CD14-positive monocyte (primary cell): ENCODE measurements around the gene PRKG2. TPM values are rescaled to one million over a fixed set of nuclear protein-coding genes. Genes with fewer than 3 reads are reported as not detected.

Experiments
- DNase-seq, 3 donors: peaks; one replicate each; pipeline ENCODE4 v3.0.0-alpha.2; 2011 to 2022
- H2AFZ ChIP-seq: 2 replicates; pipeline ENCODE4 v1.6.0; 2012; ENCODE audit warnings: mild to moderate bottlenecking, low read depth, low read length, inconsistent platforms; ENCODE audit not compliant: insufficient read depth, poor library complexity, severe bottlenecking
- H3K27ac ChIP-seq, 2 donors: 1 replicate in 1 of 2; 2 replicates in 1 of 2; pipeline ENCODE4 v1.5.1; 2012 to 2013; ENCODE audit warnings: low read length in 2 of 2, control low read depth in 1 of 2, inconsistent platforms in 1 of 2, low read depth in 1 of 2, mild to moderate bottlenecking in 1 of 2
- H3K27me3 ChIP-seq, 2 donors: one replicate each; pipeline versions ENCODE4 v1.6.0 to v1.6.1; 2011 to 2013; ENCODE audit warnings: low read length in 2 of 2; ENCODE audit not compliant: control insufficient read depth in 2 of 2, insufficient read depth in 2 of 2
- H3K36me3 ChIP-seq, 2 donors: replicated peaks in 1 of 2; 1 replicate in 1 of 2; 2 replicates in 1 of 2; pipeline versions ENCODE4 v1.5.1 to v1.6.1; 2012 to 2013; ENCODE audit warnings: low read length in 2 of 2, control low read depth in 1 of 2, inconsistent platforms in 1 of 2, mild to moderate bottlenecking in 1 of 2; ENCODE audit not compliant: insufficient read depth in 2 of 2, control insufficient read depth in 1 of 2
- H3K4me1 ChIP-seq, 2 donors: 1 replicate in 1 of 2; 2 replicates in 1 of 2; pipeline versions ENCODE4 v1.5.1 to v1.6.1; 2012 to 2013; ENCODE audit warnings: low read length in 2 of 2, control low read depth in 1 of 2, inconsistent platforms in 1 of 2, mild to moderate bottlenecking in 1 of 2, moderate library complexity in 1 of 2; ENCODE audit not compliant: insufficient read depth in 2 of 2, control insufficient read depth in 1 of 2
- H3K4me2 ChIP-seq: replicated peaks from 2 replicates; pipeline ENCODE3; 2012; ENCODE audit warnings: low read length, moderate library complexity, mild to moderate bottlenecking; ENCODE audit not compliant: poor library complexity, severe bottlenecking; ENCODE audit errors: extremely low read depth
- H3K4me3 ChIP-seq, 3 experiments: fragments of 200-600 bp in 1 of 3; sonication (generic) in 1 of 3; replicated peaks in 1 of 3; 1 replicate in 2 of 3; 2 replicates in 1 of 3; pipeline ENCODE4 v1.5.1; 2011 to 2013; ENCODE audit warnings: low read length in 3 of 3, mild to moderate bottlenecking in 3 of 3, control low read depth in 2 of 3, low read depth in 2 of 3, inconsistent platforms in 1 of 3, moderate library complexity in 1 of 3
- H3K79me2 ChIP-seq: 2 replicates; pipeline ENCODE4 v1.6.0; 2012; ENCODE audit warnings: mild to moderate bottlenecking, control low read depth, inconsistent platforms, low read length, moderate library complexity; ENCODE audit not compliant: insufficient read depth
- H3K9ac ChIP-seq: 2 replicates; pipeline ENCODE4 v1.6.0; 2017; ENCODE audit warnings: low read length, mild to moderate bottlenecking; ENCODE audit not compliant: insufficient read depth, poor library complexity, severe bottlenecking
- H3K9me3 ChIP-seq, 2 donors: replicated peaks in 1 of 2; 1 replicate in 1 of 2; 2 replicates in 1 of 2; pipeline versions ENCODE4 v1.5.1 to v1.6.1; 2012 to 2013; ENCODE audit warnings: low read length in 2 of 2, control low read depth in 1 of 2; ENCODE audit not compliant: control insufficient read depth in 1 of 2, insufficient read depth in 1 of 2
- H4K20me1 ChIP-seq: 2 replicates; pipeline ENCODE4 v1.6.0; 2012; ENCODE audit warnings: mild to moderate bottlenecking, low read length, control low read depth, moderate library complexity; ENCODE audit not compliant: insufficient read depth
- H3K27ac Mint-ChIP-seq, 7 donors: one replicate each; pipeline ENCODE4 v1.8.0; 2020; ENCODE audit warnings: mild to moderate bottlenecking in 7 of 7, mixed read lengths in 7 of 7, moderate library complexity in 6 of 7, inconsistent platforms in 2 of 7
- H3K27me3 Mint-ChIP-seq, 3 donors: one replicate each; pipeline ENCODE4 v1.8.0; 2021 to 2022; ENCODE audit warnings: low read depth in 3 of 3, mild to moderate bottlenecking in 3 of 3, mixed read lengths in 3 of 3, moderate library complexity in 3 of 3, inconsistent platforms in 1 of 3
- H3K36me3 Mint-ChIP-seq, 2 donors: one replicate each; pipeline ENCODE4 v1.8.0; 2020; ENCODE audit warnings: mixed read lengths in 2 of 2, inconsistent platforms in 1 of 2, mild to moderate bottlenecking in 1 of 2
- H3K4me1 Mint-ChIP-seq: one replicate; pipeline ENCODE4 v1.8.0; 2020; ENCODE audit warnings: mild to moderate bottlenecking, mixed read lengths
- H3K4me3 Mint-ChIP-seq, 2 donors: one replicate each; pipeline ENCODE4 v1.8.0; 2020; ENCODE audit warnings: mild to moderate bottlenecking in 2 of 2, mixed read lengths in 2 of 2, moderate library complexity in 1 of 2
- H3K9me3 Mint-ChIP-seq, 7 donors: one replicate each; pipeline ENCODE4 v1.8.0; 2020 to 2022; ENCODE audit warnings: mixed read lengths in 7 of 7, mild to moderate bottlenecking in 6 of 7, moderate library complexity in 6 of 7, inconsistent platforms in 2 of 7
- WGBS: methylation state at CpG from one replicate; pipeline ENCODE4 v1.1.5; 2013; ENCODE audit warnings: missing lambda C conversion rate; ENCODE audit not compliant: insufficient coverage; 5-methylcytosine and 5-hydroxymethylcytosine counted together
- intact Hi-C, 2 donors: fragments of 100-400 bp; cut with micrococcal nuclease; formaldehyde crosslinking; loops; one replicate each; pipeline versions ENCODE4 v1.15.0 to v1.15.1; 2023
- polyA plus RNA-seq, 3 donors: library from polyadenylated mRNA; depleted of rRNA in 1 of 3; unstranded in 2 of 3; stranded (reverse) in 1 of 3; fragments of 300-500 nt in 2 of 3; fragments of >200 nt in 1 of 3; fragmentation: Illumina TruSeq in 2 of 3; gene quantifications; 1 replicate in 2 of 3; 2 replicates in 1 of 3; pipeline ENCODE4 v1.2.3, GENCODE V29; 2012 to 2021
- TF ChIP-seq, protein P1 (sequence below): fragments of 200-600 bp; IDR thresholded peaks from one replicate; pipeline ENCODE4 v1.8.0; 2022; ENCODE audit warnings: antibody characterized with exemption, mild to moderate bottlenecking

PRKG2 gene
- polyA plus RNA-seq, 3 donors, result 0.10 TPM; not detected in 2

DNA sequence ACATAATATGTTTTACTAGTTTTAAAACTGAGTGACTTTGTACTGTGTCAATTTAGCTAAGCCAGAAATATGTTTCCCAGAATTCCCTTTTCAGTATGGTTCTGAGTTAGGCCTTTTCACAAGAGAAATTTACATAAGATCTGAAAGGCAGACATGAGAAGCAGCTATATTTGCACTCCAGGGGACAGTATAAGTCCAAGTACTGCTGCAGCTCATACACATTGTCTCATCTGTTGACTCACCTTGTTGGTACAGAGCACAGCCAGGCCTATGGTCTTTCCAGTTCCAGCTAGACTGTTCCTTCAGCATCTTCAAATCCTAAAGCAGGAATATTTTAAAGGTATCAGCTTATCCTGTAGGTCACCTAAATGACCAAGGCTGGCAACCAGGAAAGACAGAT, 131.0 kb downstream of the PRKG2 start:
- no peak overlapping the region for H3K27ac ChIP-seq
- DNase-seq, result no peak
- H3K9me3 ChIP-seq, result peaks cover 0 to 7% of the 10 kb centered on the region in 2 donors
- no peaks in the 10 kb centered on the region for H3K4me1 ChIP-seq
- Mint-ChIP-seq H3K36me3 (no peaks in the 10 kb centered on the region), H3K4me3 (no peak overlapping the region), H3K27me3 (peaks cover 0 to 2% (median 0%) of the 10 kb centered on the region in 3 donors), H3K4me1 (peaks cover 2% of the 10 kb centered on the region), H3K27ac (no peak overlapping the region), H3K9me3 (peaks cover 4 to 10% (median 8%) of the 10 kb centered on the region in 7 donors)
- H3K4me2 ChIP-seq, result no peak overlapping the region
- no peaks in the 10 kb centered on the region for H3K36me3 ChIP-seq
- H3K4me3 ChIP-seq, result no peak overlapping the region
- intact Hi-C loops, result no loop called here
- TF ChIP-seq, protein P1, sequence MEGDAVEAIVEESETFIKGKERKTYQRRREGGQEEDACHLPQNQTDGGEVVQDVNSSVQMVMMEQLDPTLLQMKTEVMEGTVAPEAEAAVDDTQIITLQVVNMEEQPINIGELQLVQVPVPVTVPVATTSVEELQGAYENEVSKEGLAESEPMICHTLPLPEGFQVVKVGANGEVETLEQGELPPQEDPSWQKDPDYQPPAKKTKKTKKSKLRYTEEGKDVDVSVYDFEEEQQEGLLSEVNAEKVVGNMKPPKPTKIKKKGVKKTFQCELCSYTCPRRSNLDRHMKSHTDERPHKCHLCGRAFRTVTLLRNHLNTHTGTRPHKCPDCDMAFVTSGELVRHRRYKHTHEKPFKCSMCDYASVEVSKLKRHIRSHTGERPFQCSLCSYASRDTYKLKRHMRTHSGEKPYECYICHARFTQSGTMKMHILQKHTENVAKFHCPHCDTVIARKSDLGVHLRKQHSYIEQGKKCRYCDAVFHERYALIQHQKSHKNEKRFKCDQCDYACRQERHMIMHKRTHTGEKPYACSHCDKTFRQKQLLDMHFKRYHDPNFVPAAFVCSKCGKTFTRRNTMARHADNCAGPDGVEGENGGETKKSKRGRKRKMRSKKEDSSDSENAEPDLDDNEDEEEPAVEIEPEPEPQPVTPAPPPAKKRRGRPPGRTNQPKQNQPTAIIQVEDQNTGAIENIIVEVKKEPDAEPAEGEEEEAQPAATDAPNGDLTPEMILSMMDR, result no peak
- H4K20me1 ChIP-seq, result no peaks in the 10 kb centered on the region
- H3K27me3 ChIP-seq, result no peaks in the 10 kb centered on the region
- no peak overlapping the region for H3K9ac ChIP-seq
- H3K79me2 ChIP-seq, result no peaks in the 10 kb centered on the region
- no peak overlapping the region for H2AFZ ChIP-seq

DNA sequence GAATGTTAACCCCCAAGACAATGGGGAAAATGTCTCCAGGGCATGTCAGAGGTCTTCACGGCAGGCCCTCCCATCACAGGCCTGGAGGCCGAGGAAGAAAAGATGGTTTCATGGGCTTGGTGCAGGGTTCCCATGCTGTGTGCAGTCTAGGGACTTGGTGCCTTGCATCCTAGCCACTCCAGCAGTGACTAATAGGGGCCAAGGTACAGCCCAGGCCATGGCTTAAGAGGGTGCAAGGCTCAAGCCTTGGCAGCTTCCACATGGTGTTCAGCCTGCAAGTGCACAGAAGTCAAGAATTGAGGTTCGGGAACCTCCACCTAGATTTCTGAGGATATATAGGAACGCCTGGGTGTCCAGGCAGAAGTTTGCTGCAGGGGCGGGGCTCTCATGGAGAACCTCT, 133.9 kb downstream of the PRKG2 start:
- no peak overlapping the region for H3K4me3 ChIP-seq
- H3K36me3 ChIP-seq, result no peaks in the 10 kb centered on the region
- TF ChIP-seq, protein P1, result no peak
- no peak overlapping the region for H3K9ac ChIP-seq
- no peaks in the 10 kb centered on the region for H3K79me2 ChIP-seq
- no peaks in the 10 kb centered on the region for H3K4me1 ChIP-seq
- no peak overlapping the region for H3K4me2 ChIP-seq
- Mint-ChIP-seq H3K27me3 (peaks cover 0 to 2% (median 0%) of the 10 kb centered on the region in 3 donors), H3K4me1 (peaks cover 2% of the 10 kb centered on the region), H3K9me3 (peaks cover 4 to 10% (median 8%) of the 10 kb centered on the region in 7 donors), H3K36me3 (no peaks in the 10 kb centered on the region), H3K4me3 (no peak overlapping the region), H3K27ac (no peak overlapping the region)
- no peak overlapping the region for H3K27ac ChIP-seq
- peaks cover 0 to 7% of the 10 kb centered on the region in 2 donors for H3K9me3 ChIP-seq
- H2AFZ ChIP-seq, result no peak overlapping the region
- no peak for DNase-seq
- intact Hi-C loops, result no loop called here
- no peaks in the 10 kb centered on the region for H3K27me3 ChIP-seq
- H4K20me1 ChIP-seq, result no peaks in the 10 kb centered on the region
- 96% methylated on average over 5 of the region's 5 CpGs for WGBS
